IMR-90 (cell line): Measurements from ENCODE around the gene SPP1. TPM values are rescaled to one million over a fixed set of nuclear protein-coding genes. Genes with fewer than 3 reads are reported as not detected.

ENCODE experiments used
- ATAC-seq: fragments of 200-7000 bp; cut with Tn5 transposase; 2 replicates; pipeline ENCODE4 v1.9.1; 2020; ENCODE audit warnings: low read depth, mild to moderate bottlenecking, moderate library complexity
- BruUV-seq: library from RNA; stranded (reverse); fragments of 400-500 nt; replicated peaks from 2 replicates; lab custom pipeline; 2021; lab: Mats Ljungman, UMichigan
- CTCF ChIA-PET: fragments of 300-600 bp; formaldehyde crosslinking; extraction: SDS; loops from one replicate; lab custom pipeline; 2021; ENCODE audit warnings: antibody characterized with exemption; lab: Yijun Ruan, JAX
- POLR2A ChIA-PET: fragments of 300-600 bp; sonication (Branson Sonifier 250); formaldehyde crosslinking; loops from one replicate; lab custom pipeline; 2022; ENCODE audit warnings: antibody characterized with exemption; ENCODE audit not compliant: unreplicated experiment; lab: Charles Lee
- DNase-seq: peaks from one replicate; pipeline ENCODE4 v3.0.0; 2013
- H2AFZ ChIP-seq: replicated peaks from 2 replicates; pipeline ENCODE3; 2013; ENCODE audit warnings: low read length, mild to moderate bottlenecking; ENCODE audit not compliant: poor library complexity
- H2AK5ac ChIP-seq: 2 replicates; pipeline ENCODE4 v1.6.1; 2013; ENCODE audit warnings: low read depth, low read length, inconsistent platforms
- H2AK9ac ChIP-seq: replicated peaks from 2 replicates; pipeline ENCODE3; 2013; ENCODE audit warnings: mild to moderate bottlenecking, low read depth, low read length, moderate library complexity; ENCODE audit not compliant: poor library complexity
- H2BK120ac ChIP-seq: 2 replicates; pipeline ENCODE4 v1.6.1; 2013; ENCODE audit warnings: low read depth, low read length, inconsistent platforms
- H2BK15ac ChIP-seq: 3 replicates; pipeline ENCODE4 v1.6.1; 2013; ENCODE audit warnings: low read depth, low read length, inconsistent platforms
- H2BK20ac ChIP-seq: 2 replicates; pipeline ENCODE4 v1.6.1; 2013; ENCODE audit warnings: low read depth, mild to moderate bottlenecking, inconsistent platforms, low read length, moderate library complexity
- H2BK5ac ChIP-seq: 2 replicates; pipeline ENCODE4 v1.6.1; 2013; ENCODE audit warnings: mild to moderate bottlenecking, low read depth, low read length, inconsistent platforms; ENCODE audit not compliant: poor library complexity, severe bottlenecking
- H3K14ac ChIP-seq: replicated peaks from 2 replicates; pipeline ENCODE4 v1.6.1; 2013; ENCODE audit warnings: low read depth, low read length, inconsistent platforms
- H3K18ac ChIP-seq: 2 replicates; pipeline ENCODE4 v1.6.1; 2013; ENCODE audit warnings: low read depth, low read length, control low read depth
- H3K23ac ChIP-seq: 2 replicates; pipeline ENCODE4 v1.6.1; 2013; ENCODE audit warnings: low read depth, low read length, inconsistent platforms
- H3K27ac ChIP-seq: 2 replicates; pipeline ENCODE4 v1.5.1; 2013; ENCODE audit warnings: mild to moderate bottlenecking, control low read depth, low read length; ENCODE audit not compliant: insufficient read depth
- H3K27me3 ChIP-seq: 2 replicates; pipeline ENCODE4 v1.6.1; 2013; ENCODE audit warnings: low read length; ENCODE audit not compliant: control insufficient read depth, insufficient read depth
- H3K36me3 ChIP-seq: 2 replicates; pipeline ENCODE4 v1.6.1; 2013; ENCODE audit warnings: low read length, mixed read lengths; ENCODE audit not compliant: control insufficient read depth, insufficient read depth
- H3K4ac ChIP-seq: 2 replicates; pipeline ENCODE4 v1.6.1; 2013; ENCODE audit warnings: low read depth, low read length, inconsistent platforms
- H3K4me1 ChIP-seq: 2 replicates; pipeline ENCODE4 v1.6.1; 2013; ENCODE audit warnings: low read length, mixed read lengths; ENCODE audit not compliant: control insufficient read depth, insufficient read depth
- H3K4me2 ChIP-seq: 2 replicates; pipeline ENCODE4 v1.6.1; 2013; ENCODE audit warnings: low read depth, mild to moderate bottlenecking, control low read depth, low read length, moderate library complexity
- H3K4me3 ChIP-seq: 2 replicates; pipeline ENCODE4 v1.5.1; 2013; ENCODE audit warnings: low read depth, mild to moderate bottlenecking, control low read depth, low read length, moderate library complexity; ENCODE audit not compliant: insufficient read depth
- H3K56ac ChIP-seq: 2 replicates; pipeline ENCODE4 v1.6.1; 2013; ENCODE audit warnings: low read length, inconsistent platforms; ENCODE audit not compliant: insufficient read depth; ENCODE audit errors: extremely low read depth
- H3K79me1 ChIP-seq, 2 experiments: 2 replicates each; pipeline ENCODE4 v1.6.1; 2013; ENCODE audit warnings: low read length in 2 of 2, inconsistent platforms in 1 of 2, low read depth in 1 of 2
- H3K9ac ChIP-seq: 2 replicates; pipeline ENCODE4 v1.6.1; 2013; ENCODE audit warnings: low read depth, low read length, control low read depth
- H3K9me1 ChIP-seq: 2 replicates; pipeline ENCODE4 v1.6.1; 2013; ENCODE audit warnings: low read length, inconsistent platforms; ENCODE audit not compliant: insufficient read depth
- H3K9me3 ChIP-seq: 2 replicates; pipeline ENCODE4 v1.6.1; 2013; ENCODE audit warnings: low read length; ENCODE audit not compliant: control insufficient read depth, insufficient read depth
- H4K20me1 ChIP-seq: 2 replicates; pipeline ENCODE4 v1.6.1; 2013; ENCODE audit warnings: low read length, inconsistent platforms; ENCODE audit not compliant: insufficient read depth
- H4K5ac ChIP-seq: 2 replicates; pipeline ENCODE4 v1.6.1; 2013; ENCODE audit warnings: mild to moderate bottlenecking, low read depth, low read length, control low read depth
- H4K8ac ChIP-seq, 2 experiments: 2 replicates each; pipeline ENCODE4 v1.6.1; 2013; ENCODE audit warnings: low read depth in 2 of 2, low read length in 2 of 2, control low read depth in 1 of 2, inconsistent platforms in 1 of 2
- H4K91ac ChIP-seq: 2 replicates; pipeline ENCODE4 v1.6.1; 2013; ENCODE audit warnings: low read depth, low read length, inconsistent platforms; ENCODE audit not compliant: insufficient read depth
- MAZ ChIP-seq: IDR thresholded peaks from 2 replicates; pipeline ENCODE4 v1.6.1; 2012; ENCODE audit warnings: low read depth, mild to moderate bottlenecking, low read length, improper control_type of control experiment, moderate library complexity, borderline replicate concordance
- SMC3 ChIP-seq: fragments of 150-350 bp; IDR thresholded peaks from 2 replicates; pipeline ENCODE4 v1.6.1; 2016; ENCODE audit warnings: low read depth, mild to moderate bottlenecking, antibody characterized with exemption, low read length, moderate library complexity
- WGBS, 2 experiments: methylation state at CpG; one replicate each; pipeline versions ENCODE4 v1.1.5 to v1.1.7; 2013; ENCODE audit warnings: missing lambda C conversion rate in 2 of 2; ENCODE audit not compliant: insufficient read length in 1 of 2; ENCODE audit errors: extremely low coverage in 2 of 2; 5-methylcytosine and 5-hydroxymethylcytosine counted together
- dilution Hi-C: fragments of 300-500 bp; cut with HindIII; formaldehyde crosslinking; loops from one replicate; pipeline ENCODE4 v1.14.3; 2018; ENCODE audit warnings: low sequenced_read_pairs; ENCODE audit not compliant: unreplicated experiment
- in situ Hi-C: fragments of 300-500 bp; cut with MboI; formaldehyde crosslinking; loops from 3 replicates; pipeline ENCODE4 v1.14.3; 2019; ENCODE audit warnings: low sequenced_read_pairs, inconsistent platforms, mixed read lengths
- intact Hi-C: fragments of 100-400 bp; cut with micrococcal nuclease; formaldehyde crosslinking; loops from 2 replicates; pipeline ENCODE4 v1.10.0; 2022
- polyA plus RNA-seq, 3 experiments: library from polyadenylated mRNA; depleted of rRNA; stranded (reverse); fragments of >200 nt; gene quantifications; 2 replicates each; pipeline ENCODE4 v1.2.3, GENCODE V29; 2012; ENCODE audit warnings: low replicate concordance in 1 of 3
- total RNA-seq: library from RNA; depleted of rRNA; stranded (reverse); fragments of >200 nt; gene quantifications from 2 replicates; pipeline ENCODE4 v1.2.3, GENCODE V29; 2012

SPP1 gene
- total and polyA plus RNA-seq, 2 of the 4 experiments (the other 2 are of a cell fraction): 0.18 to 0.50 TPM

- H3K27me3 ChIP-seq: no peaks in the 10 kb centered on the region; the same call in 1 of the 2 replicates
- H2BK15ac ChIP-seq: no peak overlapping the region
- H3K4me3 ChIP-seq: no peak overlapping the region
- in situ Hi-C loops (no loop called here), dilution Hi-C loops (no loop called here), intact Hi-C loops (no loop called here)
- ChIA-PET POLR2A (no interaction called here), CTCF (no interaction called here)
- H4K20me1 ChIP-seq: no peaks in the 10 kb centered on the region
- no peak overlapping the region for H3K14ac ChIP-seq
- H3K4me1 ChIP-seq: no peaks in the 10 kb centered on the region
- no peak overlapping the region for H4K5ac ChIP-seq
- no peak overlapping the region for H2BK5ac ChIP-seq
- H3K79me1 ChIP-seq: no peaks in the 10 kb centered on the region
- H3K36me3 ChIP-seq: no peaks in the 10 kb centered on the region
- H3K9me1 ChIP-seq: no peaks in the 10 kb centered on the region
- no peak overlapping the region for H2AK5ac ChIP-seq
- no peak overlapping the region for H3K4ac ChIP-seq
- H3K18ac ChIP-seq: no peak overlapping the region
- no peak overlapping the region for H3K9ac ChIP-seq
- H3K4me2 ChIP-seq: no peak overlapping the region
- no peak overlapping the region for H2BK20ac ChIP-seq
- TF ChIP-seq SMC3: no peak
- no peak for TF ChIP-seq MAZ
- H3K23ac ChIP-seq: no peak overlapping the region
- 56% methylated on average over 1 of the region's 8 CpGs; no CpG with 5 or more reads in 1 of the 2 experiments for WGBS, 2 experiments
- no peak overlapping the region for H3K27ac ChIP-seq
- no peak overlapping the region for H4K91ac ChIP-seq
- no TSS peak for BruUV-seq
- ATAC-seq (no peak), DNase-seq (no peak)
- H3K56ac ChIP-seq: no peak overlapping the region
- H2AK9ac ChIP-seq: no peak overlapping the region
- H3K9me3 ChIP-seq: no peaks in the 10 kb centered on the region
- no peak overlapping the region for H2BK120ac ChIP-seq
- no peak overlapping the region for H4K8ac ChIP-seq
- no peak overlapping the region for H2AFZ ChIP-seq
Measured at GRCh38 chr4:87967193-87967592, 8.3 kb upstream of the SPP1 start.
